ENCODE measurements around the gene SMC3.
"Not testable (repeated sequence)": the region's sequence is repeated elsewhere in the genome, so short reads cannot be mapped to it uniquely, and the experiment has no call there.

SMC3 gene

GRCh38 chr10:110567201-110568054, at the start of gene SMC3:
TSS of gene SMC3 (plus strand) at chr10:110567695. CDS start at chr10:110567817, 122 bp downstream.
- DNase-seq: peak; percentile 95

GRCh38 chr10:110522365-110522988, 45.0 kb upstream of the SMC3 start:
- peak; percentile 35 for DNase-seq

GRCh38 chr10:110523736-110524135, 43.8 kb upstream of the SMC3 start:
- DNase-seq: no peak

- DNase-seq: no peak
Observed at GRCh38 chr10:110524179-110524858, 43.2 kb upstream of the SMC3 start.

GRCh38 chr10:110524859-110525232, 42.6 kb upstream of the SMC3 start:
- no peak for DNase-seq

GRCh38 chr10:110525349-110526260, 41.9 kb upstream of the SMC3 start:
- DNase-seq: no peak

- DNase-seq: no peak
Observed at GRCh38 chr10:110527731-110528171, 39.7 kb upstream of the SMC3 start.

- DNase-seq: no peak
Observed at GRCh38 chr10:110528224-110528996, 39.1 kb upstream of the SMC3 start.

GRCh38 chr10:110528997-110529524, 38.4 kb upstream of the SMC3 start:
- not testable (repeated sequence) for DNase-seq

- DNase-seq: no peak
Observed at GRCh38 chr10:110529596-110530011, 37.9 kb upstream of the SMC3 start.

GRCh38 chr10:110530131-110530831, 37.2 kb upstream of the SMC3 start:
- no peak for DNase-seq

- no peak for DNase-seq
Observed at GRCh38 chr10:110531687-110532086, 35.8 kb upstream of the SMC3 start.

GRCh38 chr10:110532628-110533027, 34.9 kb upstream of the SMC3 start:
- not testable (repeated sequence) for DNase-seq

- DNase-seq: peak; percentile 68
Observed at GRCh38 chr10:110533149-110533548, 34.3 kb upstream of the SMC3 start.

GRCh38 chr10:110534571-110534970, 32.9 kb upstream of the SMC3 start:
- peak; percentile 39 for DNase-seq

- peak; percentile 77 for DNase-seq
Observed at GRCh38 chr10:110535958-110536891, 31.3 kb upstream of the SMC3 start.

- DNase-seq: no peak
Observed at GRCh38 chr10:110539091-110539490, 28.4 kb upstream of the SMC3 start.

GRCh38 chr10:110540031-110540430, 27.5 kb upstream of the SMC3 start:
- DNase-seq: no peak

GRCh38 chr10:110544958-110545537, 22.4 kb upstream of the SMC3 start:
- DNase-seq: peak; percentile 73
